ENCODE data around the gene HIPK1.
"Not testable (repeated sequence)": the region's sequence is repeated elsewhere in the genome, so short reads cannot be mapped to it uniquely, and the experiment has no call there.

HIPK1 gene

DNA sequence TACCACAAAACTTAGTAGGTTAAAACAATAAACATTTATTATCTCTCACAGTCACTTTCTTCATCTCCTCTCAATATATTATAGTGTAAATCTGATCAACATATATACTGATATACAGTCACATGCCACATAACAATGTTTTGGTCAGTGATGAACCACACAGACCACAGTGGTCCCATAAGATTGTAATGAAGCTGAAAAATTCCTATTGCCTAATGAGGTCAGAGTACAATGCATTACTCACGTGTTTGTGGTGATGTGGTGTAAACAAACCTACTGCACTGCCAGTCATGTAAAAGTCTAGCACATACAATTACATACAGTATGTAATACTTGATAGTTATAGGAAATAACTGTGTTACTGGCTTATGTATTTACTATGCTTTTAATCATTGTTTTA is 80.3 kb downstream of the HIPK1 start:
- DNase-seq, result no peak
- no peak for TF ChIP-seq POLR2A (IDR thresholded peaks at IDR 0.05; ENCODE audit: low read length)
- no peak for TF ChIP-seq GATA1 (IDR thresholded peaks at IDR 0.05; ENCODE audit: low read depth, low read length)

DNA sequence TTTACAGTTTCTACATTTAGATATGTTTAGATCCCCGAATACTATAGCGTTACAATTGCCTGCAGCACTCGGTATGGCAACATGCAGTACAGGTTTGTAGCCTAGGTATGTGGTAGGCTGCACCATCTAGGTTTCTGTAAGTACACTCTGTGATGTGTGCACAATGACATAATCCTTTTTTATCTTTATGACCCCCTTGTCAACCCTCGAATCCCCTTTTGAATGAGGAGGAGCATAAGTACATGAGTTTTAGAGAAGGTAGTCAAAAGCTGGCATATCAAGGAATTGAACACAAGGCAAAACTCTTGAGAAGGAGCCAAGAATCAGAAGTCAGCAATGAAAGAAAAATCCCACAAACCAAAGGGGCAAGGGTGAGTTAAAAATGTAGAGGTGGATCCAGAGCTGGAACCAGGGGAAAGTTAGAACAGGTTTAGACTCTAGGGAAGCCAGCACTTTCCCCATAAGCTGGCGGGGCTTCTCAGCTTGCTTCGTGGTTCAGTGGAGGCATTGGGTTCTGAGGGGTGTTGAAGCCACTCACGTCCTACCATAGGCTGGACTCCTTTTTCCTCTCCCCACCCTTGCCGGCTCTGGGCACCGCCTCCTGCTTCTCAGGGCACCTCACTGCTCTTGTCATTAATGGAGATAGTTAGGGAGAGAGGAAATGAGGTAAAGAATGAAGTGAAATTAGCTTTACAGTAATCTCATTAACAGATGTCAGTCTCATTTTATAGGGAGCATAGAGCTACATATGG is 81.5 kb downstream of the HIPK1 start:
- no peak for TF ChIP-seq GATA1 (IDR thresholded peaks at IDR 0.05; ENCODE audit: low read depth, low read length)
- TF ChIP-seq POLR2A (IDR thresholded peaks at IDR 0.05; ENCODE audit: low read length), result no peak
- no peak for DNase-seq

DNA sequence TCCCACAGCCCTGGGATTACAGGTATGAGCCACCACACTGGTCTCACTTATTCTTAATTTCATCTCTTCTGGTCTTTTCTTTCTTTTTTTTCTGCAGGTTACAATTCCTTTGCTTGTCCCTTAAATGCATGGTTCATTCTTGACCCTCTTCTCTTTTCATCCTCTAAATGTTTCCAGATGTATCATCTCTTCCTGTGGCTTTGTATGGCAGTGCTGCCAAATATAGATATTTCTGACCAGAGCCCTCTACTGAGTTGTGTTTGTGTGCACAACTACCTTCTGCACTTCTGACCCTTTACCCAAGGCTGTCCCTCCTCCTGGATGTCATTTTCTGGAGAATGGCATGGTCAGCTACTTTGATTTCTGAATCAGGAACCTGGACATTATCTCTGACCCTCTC is 82.7 kb downstream of the HIPK1 start:
- no peak for DNase-seq
- TF ChIP-seq POLR2A (IDR thresholded peaks at IDR 0.05; ENCODE audit: low read length), result no peak
- TF ChIP-seq GATA1 (IDR thresholded peaks at IDR 0.05; ENCODE audit: low read depth, low read length), result no peak

GRCh38 chr1:114015075-114015474 is 86.0 kb downstream of the HIPK1 start:
- TF ChIP-seq GATA1 (IDR thresholded peaks at IDR 0.05; ENCODE audit: low read depth, low read length) (no peak), POLR2A (IDR thresholded peaks at IDR 0.05; ENCODE audit: low read length) (no peak)
- DNase-seq, result no peak

- DNase-seq, result not testable (repeated sequence)
Observed at GRCh38 chr1:114019724-114020123, 90.6 kb downstream of the HIPK1 start.

DNA sequence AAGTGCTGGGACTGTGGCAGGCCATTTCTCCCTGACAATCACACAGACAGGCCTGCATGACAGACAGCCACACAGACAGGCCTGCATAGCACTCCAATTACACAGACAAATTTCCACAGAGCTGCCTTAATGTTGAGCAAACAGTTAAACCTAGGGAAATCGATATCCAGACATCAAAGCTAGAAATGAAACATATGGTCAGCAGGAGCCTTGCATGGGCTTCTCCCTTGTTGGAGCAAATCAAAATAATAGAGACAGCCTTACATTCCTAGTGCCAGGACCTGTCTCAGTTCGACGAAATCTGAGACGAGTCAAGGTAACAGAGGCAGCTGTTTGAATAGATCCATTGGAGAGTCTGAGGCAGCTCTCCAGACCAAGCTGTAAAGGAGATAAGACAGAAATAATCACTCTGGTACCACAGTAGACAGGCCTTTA is 92.6 kb downstream of the HIPK1 start:
- DNase-seq, result no peak
- no peak for TF ChIP-seq POLR2A (IDR thresholded peaks at IDR 0.05; ENCODE audit: low read length)
- no peak for TF ChIP-seq GATA1 (IDR thresholded peaks at IDR 0.05; ENCODE audit: low read depth, low read length)

- DNase-seq, result no peak
- TF ChIP-seq POLR2A (IDR thresholded peaks at IDR 0.05; ENCODE audit: low read length), result no peak
- TF ChIP-seq GATA1 (IDR thresholded peaks at IDR 0.05; ENCODE audit: low read depth, low read length), result no peak
Observed at GRCh38 chr1:114022877-114023276, 93.8 kb downstream of the HIPK1 start.

- no peak for DNase-seq
- TF ChIP-seq POLR2A (IDR thresholded peaks at IDR 0.05; ENCODE audit: low read length), result no peak
- no peak for TF ChIP-seq GATA1 (IDR thresholded peaks at IDR 0.05; ENCODE audit: low read depth, low read length)
Observed at GRCh38 chr1:114023377-114023776, 94.3 kb downstream of the HIPK1 start.

- TF ChIP-seq GATA1 (IDR thresholded peaks at IDR 0.05; ENCODE audit: low read depth, low read length), result no peak
- TF ChIP-seq POLR2A (IDR thresholded peaks at IDR 0.05; ENCODE audit: low read length), result no peak
- DNase-seq, result no peak
Observed at GRCh38 chr1:114024049-114024448, 94.9 kb downstream of the HIPK1 start.

GRCh38 chr1:114025609-114026401 is 96.7 kb downstream of the HIPK1 start:
- no peak for DNase-seq
- no peak for TF ChIP-seq POLR2A (IDR thresholded peaks at IDR 0.05; ENCODE audit: low read length)
- no peak for TF ChIP-seq GATA1 (IDR thresholded peaks at IDR 0.05; ENCODE audit: low read depth, low read length)

DNA sequence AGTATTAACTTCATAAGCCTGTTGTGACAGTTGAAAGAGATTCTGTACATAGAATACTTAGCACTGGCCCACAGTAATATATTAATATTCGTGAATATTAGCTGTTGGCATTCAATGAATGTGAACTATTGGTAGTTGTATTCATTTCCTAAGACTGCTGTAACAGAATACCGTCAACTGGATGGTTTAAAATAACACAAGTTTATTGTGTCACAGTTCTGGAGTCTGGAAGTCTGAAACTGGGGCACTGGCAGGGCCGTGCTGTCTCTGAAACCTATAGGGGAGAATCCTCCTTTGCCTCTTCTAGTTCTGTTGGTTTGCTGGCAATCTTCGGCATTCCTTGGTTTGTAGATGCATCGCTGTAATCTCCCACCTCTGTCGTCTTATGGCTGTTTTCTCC is 97.7 kb downstream of the HIPK1 start:
- DNase-seq, result no peak
- TF ChIP-seq GATA1 (IDR thresholded peaks at IDR 0.05; ENCODE audit: low read depth, low read length) (no peak), POLR2A (IDR thresholded peaks at IDR 0.05; ENCODE audit: low read length) (no peak)
